Activated CD8-positive, alpha-beta memory T cell treated with anti-CD3 and anti-CD28 coated beads, Interleukin-2, amount 50 U/mL, for 24 hours (primary cell): Measurements from ENCODE around the gene MICAL2.

ENCODE experiments used
- DNase-seq: peaks from one replicate; pipeline ENCODE4 v3.0.0-alpha.2; 2020; ENCODE audit errors: extremely low read depth

MICAL2 gene

DNA sequence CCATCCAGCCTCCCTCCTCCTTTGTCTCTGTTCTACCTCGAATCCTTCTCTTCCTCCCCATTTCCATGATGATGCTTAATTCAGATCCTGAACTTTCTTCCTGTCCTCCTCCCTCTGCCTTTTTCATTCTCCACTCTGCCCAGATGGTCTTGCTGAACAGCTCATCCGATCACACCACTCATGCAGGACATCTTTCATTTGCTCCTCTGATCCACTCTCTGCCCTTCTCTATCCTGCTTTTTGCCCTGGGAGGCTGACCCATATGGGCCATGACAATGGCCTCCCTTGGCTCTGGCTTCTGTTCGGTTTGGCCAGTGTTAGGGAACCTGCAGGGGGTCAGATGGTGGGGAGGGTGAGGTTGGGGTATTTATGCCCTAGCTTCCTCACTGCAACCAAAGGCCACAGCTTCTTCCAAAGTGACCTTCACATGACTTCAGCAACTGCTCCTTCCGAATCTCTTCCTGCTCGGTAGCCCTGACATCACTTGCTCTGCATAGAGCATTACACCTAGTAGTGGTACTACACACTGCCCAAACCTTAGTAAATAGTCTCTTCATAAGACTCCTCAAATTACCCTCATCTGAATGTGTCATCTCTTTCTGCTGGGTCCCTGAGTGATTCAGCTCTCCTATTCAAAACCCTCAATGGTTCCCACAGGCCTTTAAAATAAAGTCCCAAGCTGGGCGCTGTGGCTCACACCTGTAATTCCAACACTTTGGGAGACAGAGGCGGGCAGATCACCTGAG is 32.7 kb upstream of the MICAL2 start:
- DNase-seq, result no peak

DNA sequence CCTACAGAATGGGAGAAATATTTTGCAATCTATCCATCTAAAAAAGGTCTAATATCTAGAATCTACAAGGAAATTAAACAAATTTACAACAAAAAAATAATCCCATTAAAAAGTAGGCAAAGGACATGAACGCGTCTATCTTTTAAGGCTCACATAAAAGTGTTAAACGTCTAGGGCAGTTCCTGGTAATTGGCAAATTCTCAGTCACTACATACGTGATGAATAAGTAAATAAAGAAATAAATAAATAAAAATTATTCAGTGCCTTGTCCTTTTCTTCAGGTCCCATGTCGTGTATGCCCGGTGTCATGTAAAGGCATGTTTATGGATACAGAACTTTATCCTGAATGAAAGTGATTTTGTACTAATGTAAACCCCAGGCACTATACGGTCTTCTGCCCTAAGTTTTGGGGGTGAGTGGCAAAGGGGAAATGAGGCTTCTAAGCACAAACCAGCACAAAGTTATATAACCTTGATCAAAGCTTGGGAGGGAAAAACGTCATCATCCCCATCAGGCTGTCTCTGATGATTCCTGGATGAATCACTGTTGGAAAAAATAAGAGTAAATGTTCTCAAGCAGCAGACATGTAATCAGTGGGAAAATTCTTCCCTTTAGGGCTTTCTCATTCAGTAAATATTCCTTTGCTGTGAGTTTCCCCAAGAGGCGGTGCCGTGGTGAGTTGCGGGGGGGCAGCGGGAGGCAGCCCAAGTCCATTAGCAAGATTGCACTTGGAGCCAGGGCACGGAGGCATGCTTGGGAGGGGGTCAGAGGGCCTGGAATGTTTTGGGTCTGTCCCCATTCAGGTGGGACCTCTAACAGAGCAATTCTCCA is 30.4 kb upstream of the MICAL2 start:
- DNase-seq, result no peak

DNA sequence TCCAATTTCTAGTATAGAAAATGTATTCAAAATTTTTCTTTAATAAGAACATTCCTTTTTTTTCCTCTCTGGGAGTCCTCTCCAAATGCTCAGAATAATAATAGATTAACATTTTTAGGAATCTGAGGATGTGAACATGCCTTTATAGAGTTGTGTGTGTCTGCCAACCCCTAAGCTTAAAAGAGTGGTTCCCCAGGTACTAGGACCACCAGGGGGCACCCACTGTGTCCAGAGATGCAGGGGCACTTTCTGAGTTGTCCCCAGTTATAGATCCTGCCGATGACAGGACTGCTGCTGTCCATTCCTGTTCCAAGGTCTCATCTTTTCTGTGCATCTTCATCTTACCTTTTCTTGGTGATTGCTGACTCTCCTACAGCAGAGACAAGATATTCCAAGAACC is 27.0 kb upstream of the MICAL2 start:
- DNase-seq, result no peak

DNA sequence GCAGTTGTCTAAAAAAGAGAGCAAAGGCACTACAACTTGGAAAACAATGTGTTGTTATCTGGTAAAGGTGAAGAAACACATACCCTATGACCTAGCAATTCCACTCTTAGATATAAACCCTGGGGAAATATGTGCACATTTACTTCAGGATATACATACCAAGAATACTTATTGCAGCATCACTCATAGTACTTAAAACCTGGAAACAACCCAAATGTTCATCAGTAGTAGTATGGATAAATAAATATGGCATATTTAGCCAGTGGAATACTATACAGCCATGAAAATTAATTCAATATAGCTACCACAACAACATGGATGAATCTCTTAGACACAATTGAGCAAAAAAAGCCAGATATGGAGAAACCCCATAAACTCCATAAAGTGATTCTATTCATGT is 26.1 kb upstream of the MICAL2 start:
- DNase-seq, result no peak

DNA sequence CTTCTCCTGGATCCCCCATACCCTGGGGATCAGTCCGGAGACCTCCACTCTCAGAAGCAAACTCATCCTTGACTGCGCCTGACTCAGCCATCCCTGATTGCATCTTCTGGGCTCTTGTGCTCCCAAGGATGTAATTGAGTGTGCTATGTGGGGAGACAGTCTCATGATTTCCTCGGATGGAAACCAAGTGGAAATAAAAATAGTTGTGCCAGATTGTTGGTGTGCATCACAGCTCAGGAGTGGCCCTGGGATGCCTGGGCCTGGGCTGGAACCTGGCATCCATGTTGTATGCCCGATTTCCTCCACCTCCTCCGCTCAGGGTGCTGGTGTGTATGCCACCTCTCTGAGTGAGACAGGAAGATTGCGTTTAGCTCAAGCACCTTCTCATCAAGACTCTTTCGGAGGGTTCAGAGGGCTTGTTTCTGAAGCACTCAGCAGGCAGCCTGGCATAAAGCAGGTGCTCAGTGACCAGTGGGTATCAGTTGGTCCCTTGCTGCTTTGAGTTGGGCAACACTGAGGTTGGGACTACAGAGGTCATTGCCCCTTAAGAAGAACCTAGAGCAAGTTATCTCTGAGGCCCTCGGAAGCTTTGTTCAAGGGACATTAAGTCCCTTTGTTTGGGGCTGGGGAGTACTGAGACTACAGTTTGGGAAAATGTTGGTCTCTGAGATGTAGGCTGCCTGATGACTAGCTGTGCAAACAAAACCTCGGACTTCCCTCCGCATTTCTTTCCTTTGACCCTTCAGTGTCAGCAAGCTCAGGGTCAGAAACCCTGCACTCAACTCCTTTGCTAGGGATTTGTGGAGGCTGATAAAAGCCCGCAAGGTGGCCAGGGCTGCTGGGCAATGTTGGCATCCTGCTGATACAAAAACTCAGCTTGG is 24.8 kb upstream of the MICAL2 start:
- DNase-seq, result no peak

DNA sequence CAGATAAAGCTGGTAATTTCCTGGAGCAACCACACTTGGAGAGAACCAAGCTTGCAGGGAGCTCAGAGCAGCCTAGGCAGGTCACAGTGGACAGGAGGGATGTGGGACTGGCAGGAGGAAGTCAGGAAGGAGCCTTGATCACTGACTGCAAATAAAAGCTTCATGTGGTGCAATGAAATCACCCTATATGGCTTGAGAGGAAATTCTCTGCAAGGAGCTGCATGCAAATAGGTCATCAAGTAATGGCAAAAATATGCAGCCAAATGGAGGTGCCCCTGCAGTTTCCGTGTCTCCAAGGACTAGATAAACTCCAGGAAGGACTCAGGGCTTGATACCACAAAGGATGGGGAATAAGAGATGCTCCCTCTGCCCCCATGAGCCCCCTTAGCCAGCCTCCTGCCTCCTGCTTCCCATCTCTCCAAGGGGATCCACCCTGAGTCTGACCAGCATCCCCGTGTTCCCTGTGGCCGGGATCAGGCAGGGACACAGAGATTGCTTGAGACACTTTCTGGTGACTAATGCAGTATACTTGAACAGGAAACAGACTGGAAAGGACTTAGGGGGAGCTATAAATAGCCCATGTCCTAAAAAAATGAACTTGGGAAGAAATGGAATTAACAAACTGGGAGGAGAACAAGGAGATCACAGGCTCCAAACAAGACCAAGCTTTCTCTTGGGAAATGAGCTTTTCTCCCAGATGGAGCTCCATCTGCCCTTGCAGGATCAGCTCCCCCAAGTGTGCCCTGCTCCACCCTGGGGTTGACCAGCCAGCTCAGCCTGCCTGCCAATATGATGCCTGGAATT is 23.9 kb upstream of the MICAL2 start:
- no peak for DNase-seq

DNA sequence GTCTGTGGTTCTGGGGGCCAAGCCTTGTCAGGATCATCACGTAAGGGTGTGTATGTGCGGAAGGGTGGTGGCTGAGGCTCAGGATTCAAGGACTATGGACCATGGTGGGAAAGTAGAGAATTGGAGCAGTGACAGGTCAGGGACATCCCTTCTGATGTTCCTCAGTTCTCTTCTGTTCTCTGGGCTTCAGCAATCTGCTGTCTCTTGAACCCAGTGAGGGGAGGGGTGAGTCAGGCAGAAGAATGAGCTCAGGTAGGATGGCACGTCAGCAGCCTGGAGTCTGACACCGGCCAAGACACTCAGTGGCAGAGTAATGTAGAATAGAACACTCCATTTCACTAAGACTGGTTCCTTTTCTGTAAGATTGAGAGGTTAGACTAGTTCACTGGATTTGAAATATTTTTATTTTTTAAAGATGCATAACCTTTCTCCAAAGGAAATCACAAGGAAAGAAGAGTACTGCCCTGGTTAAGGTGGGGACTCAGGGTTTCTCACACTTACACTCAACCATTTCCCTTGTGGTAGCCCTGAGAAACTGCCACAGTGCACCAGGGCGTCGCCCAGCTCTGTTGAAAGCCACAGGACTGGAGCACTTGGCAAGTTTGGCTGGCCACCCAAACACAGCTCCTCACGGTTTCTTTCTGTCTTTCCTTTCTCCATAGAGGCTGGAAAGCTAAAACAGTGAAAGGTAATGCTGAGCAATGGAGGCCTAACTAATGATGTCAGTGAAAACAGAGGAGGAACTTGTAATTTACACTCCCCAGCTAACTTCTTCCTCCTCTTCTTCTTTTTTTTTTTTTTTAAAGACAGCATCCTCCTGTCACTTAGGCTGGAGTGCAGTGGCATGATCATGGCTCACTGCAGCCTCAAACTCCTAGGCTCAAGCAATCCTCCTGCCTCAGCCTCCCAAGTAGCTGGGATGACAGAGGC is 23.1 kb upstream of the MICAL2 start:
- no peak for DNase-seq

DNA sequence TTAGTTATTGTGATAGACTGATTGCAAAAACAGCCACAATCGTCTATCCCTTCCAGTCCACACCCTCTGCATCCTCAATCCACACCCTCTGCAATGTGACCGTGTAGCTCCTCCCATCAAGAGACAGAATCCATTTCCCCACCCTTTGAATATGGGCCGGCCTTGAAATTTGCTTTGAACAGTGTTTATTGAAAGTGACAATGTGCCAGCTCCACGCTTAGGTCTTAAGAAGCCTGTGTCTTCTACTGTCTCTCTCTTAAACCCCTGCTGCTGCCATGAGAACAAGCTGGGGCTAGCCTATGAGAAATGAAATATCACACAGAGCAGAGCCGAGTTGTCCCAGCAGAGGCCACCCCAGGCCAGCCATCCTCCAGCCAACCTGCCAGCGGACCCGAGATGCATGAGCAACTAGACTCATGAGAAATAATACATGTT is 22.3 kb upstream of the MICAL2 start:
- no peak for DNase-seq

DNA sequence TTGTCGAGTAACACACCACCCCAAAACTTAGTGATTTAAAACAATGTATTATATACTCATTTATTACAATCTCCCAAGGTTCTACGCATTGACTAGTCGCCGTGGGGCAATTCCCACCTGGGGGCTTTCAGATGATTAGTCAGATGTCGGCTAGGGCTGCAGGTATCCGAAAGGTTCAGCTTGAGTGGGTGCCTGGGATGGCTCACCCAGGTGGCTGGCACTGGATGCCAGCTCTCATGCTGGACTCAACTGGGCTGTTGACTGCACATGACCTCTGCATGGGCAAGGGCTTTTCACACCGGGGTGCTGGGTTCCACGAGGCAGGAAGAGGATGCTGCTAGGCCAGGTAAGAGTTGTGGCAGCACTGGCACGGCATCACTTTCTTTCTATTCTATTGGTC is 21.9 kb upstream of the MICAL2 start:
- DNase-seq, result no peak

DNA sequence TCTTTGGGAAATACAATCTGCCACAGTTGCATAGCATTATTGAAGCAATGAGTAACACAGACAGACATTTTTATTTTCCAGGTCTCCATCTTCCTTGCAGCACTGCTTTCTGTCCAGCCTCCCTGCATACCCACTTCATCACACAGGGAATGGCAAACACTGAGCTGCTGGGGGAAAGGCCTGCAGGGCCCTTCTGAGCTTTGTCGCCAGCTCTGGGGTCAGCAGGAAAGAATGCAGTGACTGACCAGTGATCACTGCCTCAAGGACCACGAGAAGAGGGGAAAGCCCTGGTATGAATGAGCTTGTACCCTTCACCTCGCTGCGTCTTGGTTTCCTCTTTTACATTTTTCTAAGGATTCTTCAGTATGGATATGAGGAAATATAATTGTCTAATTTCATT is 21.3 kb upstream of the MICAL2 start:
- DNase-seq, result no peak

DNA sequence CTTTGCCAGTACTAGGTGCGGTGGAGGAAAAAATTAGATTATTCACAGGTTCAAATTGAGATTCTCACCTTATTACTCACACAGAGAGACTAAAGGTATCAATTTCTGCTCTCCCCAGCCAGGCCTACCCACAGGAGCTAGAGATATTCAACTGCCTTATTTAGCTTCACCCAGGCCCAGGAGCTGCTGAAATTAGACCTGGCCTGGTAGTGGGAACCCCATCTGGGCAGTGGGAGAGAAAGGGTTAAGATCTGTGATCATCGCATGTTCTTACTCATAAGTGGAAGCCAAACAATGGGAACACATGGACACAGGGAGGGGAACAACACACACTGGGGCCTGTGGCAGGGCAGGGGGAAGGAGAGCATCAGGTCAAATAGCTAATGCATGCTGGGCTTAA is 20.9 kb upstream of the MICAL2 start:
- DNase-seq, result no peak

DNA sequence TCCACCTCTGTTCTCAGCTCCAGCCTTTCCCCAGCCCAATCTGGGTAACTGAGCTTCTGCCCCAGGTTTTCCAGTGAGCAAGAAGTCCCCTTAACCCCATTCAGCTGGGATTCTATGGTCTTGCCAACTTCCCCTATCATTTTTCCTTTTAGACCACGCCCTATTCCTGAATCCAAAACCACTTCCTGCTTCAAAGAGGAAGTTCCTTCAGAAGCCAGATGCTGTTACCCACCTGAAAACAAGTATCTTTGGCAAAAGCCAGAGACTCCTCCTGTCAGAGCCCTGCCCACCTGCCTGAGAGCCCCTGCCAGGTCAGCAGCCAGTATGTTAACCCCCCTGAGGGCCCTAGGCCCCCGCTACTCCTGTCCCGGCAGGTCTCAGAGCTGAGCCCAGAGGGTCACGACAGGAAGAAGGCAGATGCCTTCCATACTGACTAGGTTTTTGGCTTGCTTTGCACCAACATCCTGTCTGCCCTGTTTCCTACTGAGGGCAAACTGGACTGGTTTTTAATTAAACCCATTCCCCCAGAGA is 20.3 kb upstream of the MICAL2 start:
- no peak for DNase-seq

DNA sequence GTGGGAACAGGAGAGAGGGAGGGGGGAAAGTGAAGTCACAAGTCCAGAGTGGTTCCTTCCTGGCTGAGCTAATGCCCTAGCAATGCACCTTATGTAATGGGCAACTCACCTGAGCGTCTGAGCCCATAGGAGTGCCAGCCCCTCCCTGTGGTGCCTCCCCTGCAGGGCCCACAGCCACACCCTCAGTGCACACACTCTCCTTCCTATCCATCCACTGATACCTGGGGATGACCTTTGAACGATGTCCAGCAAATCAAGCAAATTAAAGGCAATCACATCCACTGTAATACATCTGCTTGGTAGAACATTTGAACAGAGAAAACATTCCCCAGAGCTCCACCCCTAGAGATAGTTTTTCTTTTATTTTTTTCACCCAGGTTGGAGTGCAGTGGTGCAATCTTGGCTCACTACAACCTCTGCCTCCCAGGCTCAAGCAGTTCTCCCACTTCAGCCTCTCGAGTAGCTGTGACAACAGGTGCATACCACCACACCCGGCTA is 19.6 kb upstream of the MICAL2 start:
- no peak for DNase-seq

DNA sequence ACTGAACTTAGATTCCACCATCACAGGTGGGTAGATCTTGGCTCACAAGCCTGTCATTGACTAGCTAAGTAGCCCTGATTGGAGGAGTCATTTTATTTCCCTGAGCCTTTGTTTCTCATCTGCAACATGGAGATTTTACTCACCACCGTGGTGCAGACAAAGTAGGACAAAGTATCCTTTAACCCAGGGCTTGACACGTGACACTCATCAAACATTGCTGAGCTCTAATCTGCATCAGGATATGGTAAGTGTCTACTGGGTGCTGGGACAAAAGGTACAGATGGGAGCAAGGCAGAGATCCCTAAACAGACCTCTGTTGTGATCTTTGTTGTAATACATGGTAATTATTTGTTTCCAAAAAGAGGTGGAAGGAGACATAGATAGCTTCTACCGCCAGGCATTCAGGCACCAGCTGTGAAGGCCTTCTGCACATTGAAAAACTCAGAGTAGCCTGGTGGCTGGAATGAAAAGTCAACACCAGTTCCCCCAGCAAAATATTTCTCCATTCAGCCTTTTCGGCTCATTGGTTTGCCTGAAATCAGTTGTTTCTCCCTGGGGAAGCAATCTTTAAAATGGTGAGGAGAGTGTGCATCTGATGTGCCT is 18.3 kb upstream of the MICAL2 start:
- DNase-seq, result no peak

DNA sequence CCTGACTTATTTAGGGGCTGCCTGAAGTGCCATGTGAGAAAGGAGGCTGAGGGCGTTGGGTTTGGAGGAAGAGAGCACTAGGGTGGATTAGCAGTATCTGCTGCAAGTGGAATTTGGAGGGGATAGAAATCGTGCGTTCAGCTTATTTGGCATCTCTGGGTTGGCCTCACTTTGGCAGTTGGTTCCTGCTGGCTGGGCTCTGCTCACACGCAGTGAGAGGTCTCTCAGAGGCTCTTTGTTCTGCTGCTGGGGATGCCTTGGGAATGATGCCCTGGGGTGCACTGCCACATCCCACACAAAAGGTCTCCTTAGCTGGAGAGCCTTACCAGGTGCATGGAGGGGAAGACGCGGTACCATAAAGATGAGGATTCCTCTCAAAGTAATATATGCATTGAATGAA is 17.7 kb upstream of the MICAL2 start:
- DNase-seq, result no peak

DNA sequence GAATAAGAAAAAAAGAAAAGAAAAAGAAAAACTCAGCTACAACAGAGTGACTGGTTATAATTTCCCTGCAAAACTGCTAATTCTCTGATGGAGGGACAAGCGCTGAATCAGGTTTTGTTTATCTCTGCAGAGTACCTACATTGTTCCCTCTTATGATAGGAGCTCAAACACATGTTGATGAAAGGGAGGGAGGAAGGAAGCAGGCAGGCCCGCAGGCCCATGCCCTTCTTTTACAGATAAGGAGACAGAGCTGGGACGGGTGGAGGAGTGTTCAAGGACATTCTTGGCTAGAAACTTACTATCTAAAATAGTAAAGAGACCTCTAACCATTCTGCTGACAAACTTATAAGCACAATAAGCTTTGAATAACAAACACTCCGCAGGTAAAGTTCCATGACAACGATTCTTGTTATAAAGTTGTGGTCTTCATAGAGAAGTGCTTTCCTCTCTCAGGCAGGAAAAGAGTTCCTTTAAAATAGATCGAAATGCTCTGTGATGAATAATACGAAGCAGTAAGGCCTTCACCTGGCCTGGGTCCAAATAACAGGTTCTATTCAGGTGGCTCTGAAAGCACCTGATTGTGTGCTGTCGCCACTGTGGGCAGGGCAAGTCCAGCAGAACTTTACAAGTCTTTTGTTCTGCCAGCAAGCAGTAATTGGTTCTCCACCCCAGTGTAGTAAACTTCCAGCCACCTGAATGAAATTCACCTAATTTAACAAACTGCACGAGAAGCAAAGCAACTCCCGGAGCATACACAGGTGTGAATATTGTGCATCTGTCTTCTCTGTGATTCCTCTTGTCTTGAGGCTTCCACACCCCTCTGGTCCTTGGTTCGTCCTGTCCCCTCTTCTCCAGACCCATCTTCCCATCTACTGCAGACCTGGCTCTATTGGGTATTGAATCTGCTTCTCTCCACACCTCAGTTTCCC is 15.3 kb upstream of the MICAL2 start:
- no peak for DNase-seq

DNA sequence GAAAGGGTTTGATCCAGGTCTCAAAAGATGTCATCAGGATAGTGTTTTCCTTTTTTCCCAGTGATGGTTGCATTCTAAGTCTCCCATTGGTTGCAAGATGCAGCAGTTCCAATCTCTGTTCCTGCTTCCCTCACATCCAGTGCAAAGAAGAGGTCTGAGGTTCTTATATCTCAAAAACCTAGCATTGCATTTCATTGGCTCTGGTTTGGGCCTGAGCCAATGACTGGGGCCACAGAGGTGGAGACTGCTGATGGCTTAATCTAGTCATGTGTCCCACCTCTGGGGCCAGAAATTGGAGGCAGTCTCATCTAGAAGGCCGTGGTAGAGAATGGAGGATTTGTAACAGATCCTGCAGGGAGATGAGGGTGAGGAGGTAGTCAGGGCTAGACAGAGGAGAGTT is 13.2 kb upstream of the MICAL2 start:
- DNase-seq, result no peak

DNA sequence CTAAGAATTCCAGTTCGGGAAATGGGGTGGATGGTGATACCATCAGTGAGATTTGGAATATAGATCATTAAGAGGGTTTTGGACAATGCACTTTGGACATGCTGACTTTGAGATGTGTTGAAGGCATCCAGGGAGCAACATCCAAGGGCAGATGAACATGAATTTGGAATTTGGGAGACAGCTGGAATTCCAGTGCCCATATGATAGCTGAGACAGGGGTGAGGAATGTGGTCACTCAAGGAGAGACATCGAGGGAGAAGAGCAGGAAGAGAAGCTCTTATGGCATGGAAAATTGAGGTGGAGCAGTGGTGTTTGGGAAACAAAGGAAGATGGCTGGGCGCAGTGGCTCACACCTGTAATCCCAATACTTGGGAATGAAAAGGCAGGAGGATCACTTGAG is 11.8 kb upstream of the MICAL2 start:
- no peak for DNase-seq
